ENCODE data around the gene RHPN2. TPM values are rescaled to one million over a fixed set of nuclear protein-coding genes. Genes with fewer than 3 reads are reported as not detected.
"Not testable (repeated sequence)": the region's sequence is repeated elsewhere in the genome, so short reads cannot be mapped to it uniquely, and the experiment has no call there.

RHPN2 gene
- total RNA-seq, 1 experiment from 2014 or later: 17.4 TPM

GRCh38 chr19:33029746-33030303 lies 34.9 kb downstream of the RHPN2 start:
- DNase-seq (ENCODE audit: low spot score): no peak

GRCh38 chr19:33026602-33027001 lies 38.1 kb downstream of the RHPN2 start:
- DNase-seq (ENCODE audit: low spot score): not testable (repeated sequence)

GRCh38 chr19:33025468-33026238 lies 39.0 kb downstream of the RHPN2 start:
- DNase-seq (ENCODE audit: low spot score): not testable (repeated sequence)

GRCh38 chr19:33024398-33024797 lies 40.3 kb downstream of the RHPN2 start:
- no peak for DNase-seq (ENCODE audit: low spot score)

GRCh38 chr19:33022472-33023116 lies 42.1 kb downstream of the RHPN2 start:
- no peak for DNase-seq (ENCODE audit: low spot score)

GRCh38 chr19:33010891-33011290 lies 53.8 kb downstream of the RHPN2 start:
- DNase-seq (ENCODE audit: low spot score): not testable (repeated sequence)

- DNase-seq (ENCODE audit: low spot score): no peak
Observed at GRCh38 chr19:33008738-33009137, 56.0 kb downstream of the RHPN2 start.

GRCh38 chr19:33005440-33005839 lies 59.2 kb downstream of the RHPN2 start:
- no peak for DNase-seq (ENCODE audit: low spot score)

GRCh38 chr19:33003424-33004024 lies 61.2 kb downstream of the RHPN2 start:
- not testable (repeated sequence) for DNase-seq (ENCODE audit: low spot score)

GRCh38 chr19:33002126-33002865 lies 62.4 kb downstream of the RHPN2 start:
- DNase-seq (ENCODE audit: low spot score): not testable (repeated sequence)

GRCh38 chr19:33000910-33001309 lies 63.8 kb downstream of the RHPN2 start:
- no peak for DNase-seq (ENCODE audit: low spot score)

GRCh38 chr19:33000510-33000909 lies 64.2 kb downstream of the RHPN2 start:
- no peak for DNase-seq (ENCODE audit: low spot score)

- no peak for DNase-seq (ENCODE audit: low spot score)
Observed at GRCh38 chr19:32998722-32999121, 66.0 kb downstream of the RHPN2 start.

- DNase-seq (ENCODE audit: low spot score): no peak
Observed at GRCh38 chr19:32997716-32998355, 66.9 kb downstream of the RHPN2 start.

GRCh38 chr19:32997061-32997464 lies 67.6 kb downstream of the RHPN2 start:
- DNase-seq (ENCODE audit: low spot score): not testable (repeated sequence)

- DNase-seq (ENCODE audit: low spot score): not testable (repeated sequence)
Observed at GRCh38 chr19:32995966-32996365, 68.7 kb downstream of the RHPN2 start.

- DNase-seq (ENCODE audit: low spot score): no peak
Observed at GRCh38 chr19:32988724-32989123, 76.0 kb downstream of the RHPN2 start.

GRCh38 chr19:32988254-32988653 lies 76.4 kb downstream of the RHPN2 start:
- DNase-seq (ENCODE audit: low spot score): not testable (repeated sequence)

GRCh38 chr19:32982488-32982887 lies 82.2 kb downstream of the RHPN2 start:
- DNase-seq (ENCODE audit: low spot score): not testable (repeated sequence)

- not testable (repeated sequence) for DNase-seq (ENCODE audit: low spot score)
Observed at GRCh38 chr19:32979807-32980206, 84.9 kb downstream of the RHPN2 start.

GRCh38 chr19:32977813-32978212 lies 86.9 kb downstream of the RHPN2 start:
- not testable (repeated sequence) for DNase-seq (ENCODE audit: low spot score)

All from A172 (cell line).